H9 (cell line): ENCODE data around the gene CROCC. TPM values are rescaled to one million over a fixed set of nuclear protein-coding genes. Genes with fewer than 3 reads are reported as not detected.
A peak's percentile ranks its signal among the peaks of the same experiment; 100 is the strongest.

Experiments used
- DNase-seq: peaks from one replicate; pipeline ENCODE4 v3.0.0-alpha.2; 2017
- H2AFZ ChIP-seq: one replicate; pipeline ENCODE4 v1.6.1; 2013; ENCODE audit warnings: mild to moderate bottlenecking, low read length, control low read depth, moderate library complexity
- H2AK5ac ChIP-seq: 2 replicates; pipeline ENCODE4 v1.6.1; 2013; ENCODE audit warnings: low read length, control low read depth, mixed read lengths; ENCODE audit not compliant: insufficient read length
- H2BK120ac ChIP-seq: one replicate; pipeline ENCODE4 v1.6.1; 2013; ENCODE audit warnings: low read depth, mild to moderate bottlenecking, low read length, control low read depth, inconsistent platforms; ENCODE audit not compliant: poor library complexity, severe bottlenecking
- H2BK12ac ChIP-seq: 2 replicates; pipeline ENCODE4 v1.6.1; 2013; ENCODE audit warnings: low read length, control low read depth, mixed read lengths, low read depth; ENCODE audit not compliant: insufficient read length
- H2BK15ac ChIP-seq: 2 replicates; pipeline ENCODE4 v1.6.1; 2013; ENCODE audit warnings: low read depth, low read length, control low read depth
- H2BK20ac ChIP-seq: one replicate; pipeline ENCODE4 v1.6.1; 2013; ENCODE audit warnings: low read depth, mild to moderate bottlenecking, low read length, control low read depth, inconsistent platforms; ENCODE audit not compliant: poor library complexity, severe bottlenecking
- H2BK5ac ChIP-seq: 2 replicates; pipeline ENCODE4 v1.6.1; 2013; ENCODE audit warnings: low read length, control low read depth, mixed read lengths; ENCODE audit not compliant: insufficient read length
- H3K14ac ChIP-seq: 2 replicates; pipeline ENCODE4 v1.6.1; 2013; ENCODE audit warnings: low read length, control low read depth; ENCODE audit not compliant: insufficient read depth
- H3K18ac ChIP-seq: 2 replicates; pipeline ENCODE4 v1.6.1; 2013; ENCODE audit warnings: low read depth, mild to moderate bottlenecking, mixed read lengths, low read length, control low read depth; ENCODE audit not compliant: insufficient read length
- H3K23ac ChIP-seq: 2 replicates; pipeline ENCODE4 v1.6.1; 2013; ENCODE audit warnings: low read length, control low read depth, mixed read lengths, low read depth; ENCODE audit not compliant: insufficient read length
- H3K23me2 ChIP-seq: 2 replicates; pipeline ENCODE4 v1.6.1; 2013; ENCODE audit warnings: low read depth, mild to moderate bottlenecking, mixed read lengths, low read length, control low read depth; ENCODE audit not compliant: insufficient read length, poor library complexity, severe bottlenecking
- H3K27ac ChIP-seq: 2 replicates; pipeline ENCODE4 v1.5.1; 2013; ENCODE audit warnings: low read length, control low read depth, mixed read lengths, low read depth; ENCODE audit not compliant: insufficient read length
- H3K27me3 ChIP-seq: 2 replicates; pipeline ENCODE4 v1.6.1; 2013; ENCODE audit warnings: low read length, control low read depth, inconsistent platforms; ENCODE audit not compliant: insufficient read depth
- H3K4ac ChIP-seq: 2 replicates; pipeline ENCODE4 v1.6.1; 2013; ENCODE audit warnings: low read depth, mild to moderate bottlenecking, control low read depth, inconsistent platforms, low read length, moderate library complexity
- H3K4me1 ChIP-seq: 2 replicates; pipeline ENCODE4 v1.6.1; 2013; ENCODE audit warnings: low read length, control low read depth, inconsistent platforms; ENCODE audit not compliant: insufficient read depth
- H3K4me2 ChIP-seq: 2 replicates; pipeline ENCODE4 v1.6.1; 2013; ENCODE audit warnings: low read length, control low read depth, mixed read lengths; ENCODE audit not compliant: insufficient read length, insufficient read depth
- H3K56ac ChIP-seq: 2 replicates; pipeline ENCODE4 v1.6.1; 2013; ENCODE audit warnings: low read depth, mild to moderate bottlenecking, mixed read lengths, low read length, control low read depth; ENCODE audit not compliant: insufficient read length
- H3K79me1 ChIP-seq: 2 replicates; pipeline ENCODE4 v1.6.1; 2013; ENCODE audit warnings: low read depth, mild to moderate bottlenecking, moderate library complexity, low read length, control low read depth, inconsistent platforms; ENCODE audit not compliant: insufficient read depth, poor library complexity, severe bottlenecking
- H3K79me2 ChIP-seq: 2 replicates; pipeline ENCODE4 v1.6.1; 2013; ENCODE audit warnings: low read length, control low read depth, inconsistent platforms; ENCODE audit not compliant: insufficient read depth
- H3K9ac ChIP-seq: 2 replicates; pipeline ENCODE4 v1.6.1; 2013; ENCODE audit warnings: low read length, control low read depth, mixed read lengths; ENCODE audit not compliant: insufficient read length; ENCODE audit errors: extremely low read depth
- H3K9me3 ChIP-seq: one replicate; pipeline ENCODE4 v1.6.1; 2013; ENCODE audit warnings: low read depth, low read length, inconsistent platforms; ENCODE audit not compliant: control insufficient read depth
- H3T11ph ChIP-seq: one replicate; pipeline ENCODE4 v1.6.1; 2013; ENCODE audit warnings: mild to moderate bottlenecking, low read length, control low read depth, inconsistent platforms
- H4K20me1 ChIP-seq: one replicate; pipeline ENCODE4 v1.6.1; 2013; ENCODE audit not compliant: control insufficient read depth, insufficient read length, insufficient read depth
- H4K5ac ChIP-seq: 2 replicates; pipeline ENCODE4 v1.6.1; 2013; ENCODE audit warnings: low read depth, mild to moderate bottlenecking, mixed read lengths, low read length, control low read depth; ENCODE audit not compliant: insufficient read length
- H4K8ac ChIP-seq: replicated peaks from 2 replicates; pipeline ENCODE4 v1.6.1; 2013; ENCODE audit warnings: low read length, control low read depth, mixed read lengths, low read depth; ENCODE audit not compliant: insufficient read length
- H4K91ac ChIP-seq: 2 replicates; pipeline ENCODE4 v1.6.1; 2013; ENCODE audit warnings: low read depth, mild to moderate bottlenecking, moderate library complexity, mixed read lengths, low read length, control low read depth; ENCODE audit not compliant: insufficient read length
- H3K27ac Mint-ChIP-seq, 3 experiments: 2 replicates in 2 of 3; 3 replicates in 1 of 3; pipeline ENCODE4 v1.8.0; 2020 to 2021; ENCODE audit warnings: mixed read lengths in 3 of 3, mild to moderate bottlenecking in 1 of 3, moderate library complexity in 1 of 3
- H3K27me3 Mint-ChIP-seq: 2 replicates; pipeline ENCODE4 v1.8.0; 2021; ENCODE audit warnings: low read depth, mild to moderate bottlenecking, moderate library complexity, mixed read lengths
- H3K36me3 Mint-ChIP-seq, 3 experiments: 2 replicates in 2 of 3; 3 replicates in 1 of 3; pipeline ENCODE4 v1.8.0; 2020 to 2021; ENCODE audit warnings: low read depth in 3 of 3, mixed read lengths in 3 of 3; ENCODE audit not compliant: insufficient read depth in 1 of 3
- H3K4me1 Mint-ChIP-seq, 2 experiments: 2 replicates each; pipeline ENCODE4 v1.8.0; 2020; ENCODE audit warnings: mixed read lengths in 2 of 2
- H3K4me3 Mint-ChIP-seq, 2 experiments: 2 replicates in 1 of 2; 3 replicates in 1 of 2; pipeline ENCODE4 v1.8.0; 2020 to 2021; ENCODE audit warnings: mild to moderate bottlenecking in 2 of 2, mixed read lengths in 2 of 2, moderate library complexity in 1 of 2
- H3K9me3 Mint-ChIP-seq, 2 experiments: 2 replicates in 1 of 2; 3 replicates in 1 of 2; pipeline ENCODE4 v1.8.0; 2020; ENCODE audit warnings: mild to moderate bottlenecking in 2 of 2, mixed read lengths in 2 of 2, moderate library complexity in 1 of 2
- CTCF ChIP-seq: fragments of 200-600 bp; sonication (generic); conservative IDR thresholded peaks from 3 replicates; pipeline ENCODE4 v1.8.0; 2021; ENCODE audit warnings: antibody characterized with exemption, mild to moderate bottlenecking
- WGBS: extraction: QIAGEN DNeasy Blood & Tissue Kit; methylation state at CpG from one replicate; pipeline ENCODE4 v1.1.7; 2013; ENCODE audit warnings: missing lambda C conversion rate, low lambda C conversion rate, mixed read lengths; ENCODE audit not compliant: insufficient read length; ENCODE audit errors: extremely low coverage; 5-methylcytosine and 5-hydroxymethylcytosine counted together
- total RNA-seq: library from RNA; stranded (reverse); gene quantifications from 2 replicates; pipeline ENCODE4 v1.2.1, GENCODE V29; 2021

Gene CROCC
- total RNA-seq, 1 experiment from 2014 or later = 40.7 TPM

- TF ChIP-seq CTCF = no peak
- no peak overlapping the region for H3K27ac ChIP-seq
Observed at GRCh38 chr1:16978139-16978538, 56.4 kb downstream of the CROCC start.

More at GRCh38 chr1:16978139-16978538, 56.4 kb downstream of the CROCC start:
- no peak overlapping the region for H3K4me2 ChIP-seq
- H3K14ac ChIP-seq = no peak overlapping the region
- H3K4me1 ChIP-seq = no peaks in the 10 kb centered on the region; the same call in 1 of the 2 replicates
- no peak overlapping the region for H3K23ac ChIP-seq
- H3K9me3 ChIP-seq = no peaks in the 10 kb centered on the region
- peak overlapping the region; percentile 80 to 82; a peak in 2 of 5 replicates for H3K4me3 Mint-ChIP-seq
- H3K36me3 Mint-ChIP-seq = peaks cover 8 to 38% (median 31%) of the 10 kb centered on the region in 3 experiments
- H2BK20ac ChIP-seq = no peak overlapping the region
- H2BK120ac ChIP-seq = no peak overlapping the region
- no peak overlapping the region for H3K27ac Mint-ChIP-seq
- peaks cover 21 to 35% of the 10 kb centered on the region in 2 experiments for H3K4me1 Mint-ChIP-seq
- no peak overlapping the region for H3K56ac ChIP-seq
- H3K9me3 Mint-ChIP-seq = no peaks in the 10 kb centered on the region
- DNase-seq = no peak
- no peak overlapping the region for H4K8ac ChIP-seq
- no peak overlapping the region for H4K91ac ChIP-seq
- no peak overlapping the region for H3K18ac ChIP-seq
- no CpG with 5 or more reads among the region's 4 CpGs for WGBS
- no peaks in the 10 kb centered on the region for H3K27me3 ChIP-seq
- no peak overlapping the region for H3K9ac ChIP-seq
- H2AFZ ChIP-seq = no peak overlapping the region
- H2BK5ac ChIP-seq = no peak overlapping the region
- peaks cover 11% of the 10 kb centered on the region for H3K23me2 ChIP-seq
- no peak overlapping the region for H2BK15ac ChIP-seq
- H2BK12ac ChIP-seq = no peak overlapping the region
- no peaks in the 10 kb centered on the region; the same call in 1 of the 2 replicates for H3K79me2 ChIP-seq
- peaks cover 9% of the 10 kb centered on the region for H3K27me3 Mint-ChIP-seq
- H3K79me1 ChIP-seq = no peaks in the 10 kb centered on the region
- no peak overlapping the region for H3K4ac ChIP-seq
- H4K20me1 ChIP-seq = no peaks in the 10 kb centered on the region
- no peak overlapping the region for H2AK5ac ChIP-seq
- H4K5ac ChIP-seq = no peak overlapping the region
- H3T11ph ChIP-seq = no peak overlapping the region
